WTC11 (cell line): Measurements from ENCODE around the gene POLD1. TPM values are rescaled to one million over a fixed set of nuclear protein-coding genes. Genes with fewer than 3 reads are reported as not detected.

Experiments
- ATAC-seq: fragments of 200-7000 bp; cut with Tn5 transposase; 2 replicates; pipeline ENCODE4 v1.10.0; 2021; ENCODE audit warnings: mild to moderate bottlenecking, moderate library complexity
- CTCF ChIA-PET: fragments of 300-600 bp; sonication (Branson Sonifier 250); formaldehyde crosslinking; loops from one replicate; lab custom pipeline; 2021; ENCODE audit warnings: antibody characterized with exemption; lab: Charles Lee
- POLR2A ChIA-PET: fragments of 350-600 bp; sonication (Branson Sonifier 250); formaldehyde crosslinking; loops from one replicate; lab custom pipeline; 2021; ENCODE audit warnings: antibody characterized with exemption; lab: Charles Lee
- DNase-seq: peaks from one replicate; pipeline ENCODE4 v3.0.0; 2021; ENCODE audit warnings: low spot score
- H3K27ac Mint-ChIP-seq: 2 replicates; pipeline ENCODE4 v1.8.0; 2021; ENCODE audit warnings: mixed read lengths
- H3K27me3 Mint-ChIP-seq: 2 replicates; pipeline ENCODE4 v1.8.0; 2021; ENCODE audit warnings: low read depth, mild to moderate bottlenecking, moderate library complexity, mixed read lengths
- H3K36me3 Mint-ChIP-seq: 2 replicates; pipeline ENCODE4 v1.8.0; 2021; ENCODE audit warnings: mixed read lengths
- H3K4me1 Mint-ChIP-seq: 2 replicates; pipeline ENCODE4 v1.8.0; 2022; ENCODE audit warnings: mixed read lengths
- H3K4me3 Mint-ChIP-seq: 2 replicates; pipeline ENCODE4 v1.8.0; 2021; ENCODE audit warnings: mild to moderate bottlenecking, moderate library complexity, mixed read lengths
- H3K9me3 Mint-ChIP-seq: 2 replicates; pipeline ENCODE4 v1.8.0; 2021; ENCODE audit warnings: mixed read lengths
- ARID4B ChIP-seq: sonication (generic); formaldehyde crosslinking; IDR thresholded peaks from 2 replicates; pipeline ENCODE4 v1.8.0; 2023; ENCODE audit warnings: missing genetic modification reagents, mild to moderate bottlenecking, borderline replicate concordance
- ATF2 ChIP-seq: sonication (generic); formaldehyde crosslinking; IDR thresholded peaks from 2 replicates; pipeline ENCODE4 v1.8.1; 2022; ENCODE audit warnings: low read depth, missing genetic modification reagents, borderline replicate concordance
- ATF3 ChIP-seq: sonication (generic); formaldehyde crosslinking; conservative IDR thresholded peaks from 2 replicates; pipeline ENCODE4 v1.8.1; 2022; ENCODE audit warnings: mild to moderate bottlenecking, missing genetic modification reagents
- ELF4 ChIP-seq: sonication (generic); formaldehyde crosslinking; IDR thresholded peaks from 2 replicates; pipeline ENCODE4 v1.8.1; 2022; ENCODE audit warnings: low read depth, mild to moderate bottlenecking, moderate library complexity, missing genetic modification reagents
- FOXP1 ChIP-seq: sonication (generic); formaldehyde crosslinking; IDR thresholded peaks from 2 replicates; pipeline ENCODE4 v1.8.0; 2022; ENCODE audit warnings: missing genetic modification reagents, mild to moderate bottlenecking, moderate library complexity, borderline replicate concordance
- GTF2I ChIP-seq: fragments of 250-450 bp; sonication (Bioruptor Pico); conservative IDR thresholded peaks from 2 replicates; pipeline ENCODE4 v1.4.0; 2021; ENCODE audit warnings: mild to moderate bottlenecking
- HMGA2 ChIP-seq: fragments of 250-450 bp; sonication (Bioruptor Pico); IDR thresholded peaks from 2 replicates; pipeline ENCODE4 v1.4.0; 2021; ENCODE audit warnings: mild to moderate bottlenecking, moderate library complexity
- MYBL2 ChIP-seq: sonication (generic); formaldehyde crosslinking; IDR thresholded peaks from 2 replicates; pipeline ENCODE4 v1.8.1; 2023; ENCODE audit warnings: mild to moderate bottlenecking, moderate library complexity, missing genetic modification reagents
- NR2C2 ChIP-seq: sonication (generic); formaldehyde crosslinking; IDR thresholded peaks from 2 replicates; pipeline ENCODE4 v1.8.0; 2022; ENCODE audit warnings: mild to moderate bottlenecking, missing genetic modification reagents
- NR3C1 ChIP-seq: sonication (generic); formaldehyde crosslinking; conservative IDR thresholded peaks from 2 replicates; pipeline ENCODE4 v1.8.1; 2023; ENCODE audit warnings: low read depth, mild to moderate bottlenecking, missing genetic modification reagents
- SMAD4 ChIP-seq: sonication (generic); formaldehyde crosslinking; IDR thresholded peaks from 2 replicates; pipeline ENCODE4 v1.8.0; 2022; ENCODE audit warnings: mild to moderate bottlenecking, missing genetic modification reagents
- SP1 ChIP-seq: sonication (generic); formaldehyde crosslinking; conservative IDR thresholded peaks from 2 replicates; pipeline ENCODE4 v1.8.1; 2022; ENCODE audit warnings: missing genetic modification reagents
- TP53 ChIP-seq: sonication (generic); formaldehyde crosslinking; IDR thresholded peaks from 2 replicates; pipeline ENCODE4 v1.8.1; 2023; ENCODE audit warnings: mild to moderate bottlenecking, missing genetic modification reagents
- ZMAT4 ChIP-seq: fragments of 250-450 bp; sonication (Bioruptor Pico); IDR thresholded peaks from 2 replicates; pipeline ENCODE4 v1.9.0; 2021; ENCODE audit warnings: mild to moderate bottlenecking
- ZNF263 ChIP-seq: sonication (generic); formaldehyde crosslinking; IDR thresholded peaks from 2 replicates; pipeline ENCODE4 v1.8.1; 2022; ENCODE audit warnings: low read depth, mild to moderate bottlenecking, moderate library complexity, missing genetic modification reagents
- ZSCAN18 ChIP-seq: fragments of 250-450 bp; sonication (Bioruptor Pico); IDR thresholded peaks from 2 replicates; pipeline ENCODE4 v2.1.2; 2022; ENCODE audit warnings: mild to moderate bottlenecking, moderate library complexity
- total RNA-seq: library from RNA; stranded (reverse); gene quantifications from 3 replicates; pipeline ENCODE4 v1.2.3, GENCODE V29; 2021

The POLD1 gene
- total RNA-seq, 1 experiment from 2014 or later = 163 TPM

DNA sequence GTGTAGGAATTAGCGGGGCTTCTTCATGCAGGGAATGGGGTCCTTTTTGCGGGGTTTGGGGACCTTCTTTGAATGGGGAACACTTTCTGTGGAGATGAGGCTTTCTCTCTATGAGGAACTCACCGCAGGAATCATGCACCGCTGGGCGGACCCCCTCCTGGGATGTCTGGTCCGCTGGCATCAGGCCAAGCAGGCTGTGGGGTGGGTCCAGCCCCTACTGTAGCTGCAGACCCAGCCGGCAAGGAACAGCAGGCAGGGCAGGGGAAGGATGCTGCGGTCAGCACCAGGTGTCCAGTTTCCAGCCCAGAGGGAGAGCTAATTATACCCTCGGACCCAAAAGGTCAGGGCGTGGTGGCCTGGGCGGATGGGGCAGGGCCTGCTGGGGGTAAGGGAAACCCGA is 50.4 kb downstream of the POLD1 start (continued):
- TF ChIP-seq ZMAT4 (CRISPR knock-in tag) = no peak

- ChIA-PET POLR2A (no interaction called here), CTCF (interaction anchor here (0.5 to 1.0 kb wide), 2 partner anchors 20 to 31 kb away, joined by 3 to 7 read pairs; no protein-coding TSS in a partner anchor)
- no peak for ATAC-seq
- no peak overlapping the region for H3K4me3 Mint-ChIP-seq
- DNase-seq = no peak
- H3K27ac Mint-ChIP-seq = no peak overlapping the region
- no peak for TF ChIP-seq ATF3 (CRISPR knock-in tag)
- no peak for TF ChIP-seq MYBL2 (CRISPR knock-in tag)
- TF ChIP-seq SMAD4 = no peak
- no peak for TF ChIP-seq NR2C2 (CRISPR knock-in tag)
- TF ChIP-seq GTF2I (CRISPR knock-in tag) = no peak
- no peak for TF ChIP-seq ARID4B
- no peak for TF ChIP-seq ZNF263 (CRISPR knock-in tag)
- TF ChIP-seq SP1 (CRISPR knock-in tag) = no peak
- TF ChIP-seq FOXP1 (CRISPR knock-in tag) = no peak
- no peak for TF ChIP-seq ZSCAN18 (CRISPR knock-in tag)
- H3K36me3 Mint-ChIP-seq = no peaks in the 10 kb centered on the region
- H3K9me3 Mint-ChIP-seq = no peaks in the 10 kb centered on the region
- H3K4me1 Mint-ChIP-seq = peaks cover 25% of the 10 kb centered on the region
- H3K27me3 Mint-ChIP-seq = peaks cover 29% of the 10 kb centered on the region
Observed at GRCh38 chr19:50435221-50435620, 51.1 kb downstream of the POLD1 start.

GRCh38 chr19:50435627-50436026 is 51.5 kb downstream of the POLD1 start:
- TF ChIP-seq ELF4 (CRISPR knock-in tag) (no peak), NR3C1 (CRISPR knock-in tag) (no peak), TP53 (CRISPR knock-in tag) (no peak), HMGA2 (no peak), ATF2 (no peak)
- TF ChIP-seq, all 79 proteins: peak for 0
- H3K9me3 Mint-ChIP-seq = no peaks in the 10 kb centered on the region
- H3K27me3 Mint-ChIP-seq = peaks cover 28% of the 10 kb centered on the region
- POLR2A ChIA-PET = no interaction called here
- H3K36me3 Mint-ChIP-seq = no peaks in the 10 kb centered on the region
- DNase-seq = no peak
- ATAC-seq = no peak
- no peak overlapping the region for H3K27ac Mint-ChIP-seq
- no peak overlapping the region for H3K4me3 Mint-ChIP-seq
- H3K4me1 Mint-ChIP-seq = peaks cover 23% of the 10 kb centered on the region
- CTCF ChIA-PET = interaction anchor here (0.5 to 1.0 kb wide), 2 partner anchors 20 to 30 kb away, joined by 3 to 7 read pairs; no protein-coding TSS in a partner anchor
